ENCODE data around the gene C22orf42. TPM values are rescaled to one million over a fixed set of nuclear protein-coding genes. Genes with fewer than 3 reads are reported as not detected.

Gene C22orf42
- total RNA-seq, 4 donors from 2014 or later, result not detected

- TF ChIP-seq POLR2AphosphoS5 (IDR thresholded peaks at IDR 0.05) (no peak), POLR2A (IDR thresholded peaks at IDR 0.05) (no peak), EP300 (IDR thresholded peaks at IDR 0.05) (no peak), CTCF (IDR thresholded peaks at IDR 0.05) (no peak)
These were observed 36.2 kb downstream of the C22orf42 start for GRCh38 chr22:32122899-32123298.

GRCh38 chr22:32120603-32121002 is 38.5 kb downstream of the C22orf42 start:
- 100% methylated on average over 1 of the region's 20 CpGs; no CpG with 5 or more reads in 1 of the 2 donors for whole genome bisulfite sequencing, 2 donors (ENCODE audit: low coverage in 1 of 2)
- Histone ChIP-seq H3K4me3 (no peak overlapping the region), H3K27ac (no peak overlapping the region), H3K9me3 (no peaks in the 10 kb centered on the region), H3K27me3 (peaks cover 16% of the 10 kb centered on the region), H3K36me3 (no peaks in the 10 kb centered on the region), H3K4me1 (no peaks in the 10 kb centered on the region)
- TF ChIP-seq POLR2A (IDR thresholded peaks at IDR 0.05), result no peak
- no peak for TF ChIP-seq EP300 (IDR thresholded peaks at IDR 0.05)
- no peak for TF ChIP-seq CTCF (IDR thresholded peaks at IDR 0.05)
- no peak for TF ChIP-seq POLR2AphosphoS5 (IDR thresholded peaks at IDR 0.05)
- ATAC-seq, result no peak

More at GRCh38 chr22:32122899-32123298, 36.2 kb downstream of the C22orf42 start:
- no peaks in the 10 kb centered on the region for H3K36me3 ChIP-seq
- H3K4me1 ChIP-seq, result no peaks in the 10 kb centered on the region
- no peak overlapping the region for H3K4me3 ChIP-seq
- whole genome bisulfite sequencing, 2 donors (ENCODE audit: low coverage in 1 of 2), result no CpG with 5 or more reads among the region's 15 CpGs
- H3K27ac ChIP-seq, result no peak overlapping the region
- no peak for ATAC-seq
- H3K27me3 ChIP-seq, result peaks cover 16% of the 10 kb centered on the region
- H3K9me3 ChIP-seq, result no peaks in the 10 kb centered on the region

GRCh38 chr22:32119568-32120235 is 39.4 kb downstream of the C22orf42 start:
- Histone ChIP-seq H3K4me1 (no peaks in the 10 kb centered on the region), H3K27ac (no peak overlapping the region), H3K27me3 (peaks cover 16% of the 10 kb centered on the region), H3K36me3 (no peaks in the 10 kb centered on the region), H3K9me3 (no peaks in the 10 kb centered on the region), H3K4me3 (no peak overlapping the region)
- WGBS, 2 donors (ENCODE audit: low coverage in 1 of 2), result 81 to 85% methylated on average over 2 to 6 of the region's 15 CpGs
- no peak for ATAC-seq
- TF ChIP-seq EP300 (IDR thresholded peaks at IDR 0.05) (no peak), POLR2AphosphoS5 (IDR thresholded peaks at IDR 0.05) (no peak), CTCF (IDR thresholded peaks at IDR 0.05) (no peak), POLR2A (IDR thresholded peaks at IDR 0.05) (no peak)

GRCh38 chr22:32112380-32112779 is 46.7 kb downstream of the C22orf42 start:
- no CpG with 5 or more reads among the region's 2 CpGs for WGBS, 2 donors (ENCODE audit: low coverage in 1 of 2)

More at GRCh38 chr22:32112380-32112779, 46.7 kb downstream of the C22orf42 start:
- Histone ChIP-seq H3K27ac (no peak overlapping the region), H3K27me3 (peaks cover 29% of the 10 kb centered on the region), H3K36me3 (no peaks in the 10 kb centered on the region), H3K4me1 (no peaks in the 10 kb centered on the region), H3K4me3 (no peak overlapping the region), H3K9me3 (no peaks in the 10 kb centered on the region)
- TF ChIP-seq EP300 (IDR thresholded peaks at IDR 0.05) (no peak), POLR2A (IDR thresholded peaks at IDR 0.05) (no peak), CTCF (IDR thresholded peaks at IDR 0.05) (no peak), POLR2AphosphoS5 (IDR thresholded peaks at IDR 0.05) (no peak)
- no peak for ATAC-seq

Data from gastroesophageal sphincter (tissue), 4 donors.